Epidermal melanocyte (primary cell): ENCODE results near the gene PDE8B.

Source experiments
- DNase-seq: peaks from one replicate; pipeline ENCODE4 v3.0.0; 2011; ENCODE audit warnings: low spot score; ENCODE audit not compliant: insufficient read length

Gene PDE8B

GRCh38 chr5:77285251-77285841, 74.9 kb downstream of the PDE8B start:
- DNase-seq: no peak

GRCh38 chr5:77292026-77292757, 81.7 kb downstream of the PDE8B start:
- DNase-seq: no peak

GRCh38 chr5:77294185-77294584, 83.7 kb downstream of the PDE8B start:
- no peak for DNase-seq

GRCh38 chr5:77295863-77296378, 85.4 kb downstream of the PDE8B start:
- no peak for DNase-seq

GRCh38 chr5:77298146-77298545, 87.7 kb downstream of the PDE8B start:
- no peak for DNase-seq

GRCh38 chr5:77300451-77300850, 90.0 kb downstream of the PDE8B start:
- DNase-seq: no peak

GRCh38 chr5:77301447-77301883, 91.0 kb downstream of the PDE8B start:
- no peak for DNase-seq

- no peak for DNase-seq
These were observed 91.8 kb downstream of the PDE8B start for GRCh38 chr5:77302247-77302646.

GRCh38 chr5:77302653-77303052, 92.2 kb downstream of the PDE8B start:
- DNase-seq: no peak

- no peak for DNase-seq
These were observed 93.9 kb downstream of the PDE8B start for GRCh38 chr5:77304388-77304787.

GRCh38 chr5:77305222-77305846, 94.9 kb downstream of the PDE8B start:
- DNase-seq: no peak

- DNase-seq: no peak
These were observed 95.5 kb downstream of the PDE8B start for GRCh38 chr5:77305956-77306355.

GRCh38 chr5:77306531-77306930, 96.1 kb downstream of the PDE8B start:
- DNase-seq: no peak

GRCh38 chr5:77308154-77308960, 97.9 kb downstream of the PDE8B start:
- DNase-seq: no peak

GRCh38 chr5:77309140-77309539, 98.7 kb downstream of the PDE8B start:
- DNase-seq: no peak

GRCh38 chr5:77310494-77311213, 100.2 kb downstream of the PDE8B start:
- DNase-seq: no peak

GRCh38 chr5:77311214-77311571, 100.7 kb downstream of the PDE8B start:
- DNase-seq: no peak

- no peak for DNase-seq
These were observed 101.9 kb downstream of the PDE8B start for GRCh38 chr5:77312413-77312812.

- no peak for DNase-seq
These were observed 106.6 kb downstream of the PDE8B start for GRCh38 chr5:77316871-77317661.

- DNase-seq: no peak
These were observed 107.6 kb downstream of the PDE8B start for GRCh38 chr5:77318060-77318459.
